HG03354 (cell line): ENCODE results near the gene MAGEB3.

Source experiments
- ATAC-seq: cut with Tn5 transposase; IDR thresholded peaks from one replicate; pipeline ENCODE4 v1.9.1; 2021; ENCODE audit warnings: mild to moderate bottlenecking; ENCODE audit not compliant: unreplicated experiment, poor library complexity, severe bottlenecking

MAGEB3 gene

DNA sequence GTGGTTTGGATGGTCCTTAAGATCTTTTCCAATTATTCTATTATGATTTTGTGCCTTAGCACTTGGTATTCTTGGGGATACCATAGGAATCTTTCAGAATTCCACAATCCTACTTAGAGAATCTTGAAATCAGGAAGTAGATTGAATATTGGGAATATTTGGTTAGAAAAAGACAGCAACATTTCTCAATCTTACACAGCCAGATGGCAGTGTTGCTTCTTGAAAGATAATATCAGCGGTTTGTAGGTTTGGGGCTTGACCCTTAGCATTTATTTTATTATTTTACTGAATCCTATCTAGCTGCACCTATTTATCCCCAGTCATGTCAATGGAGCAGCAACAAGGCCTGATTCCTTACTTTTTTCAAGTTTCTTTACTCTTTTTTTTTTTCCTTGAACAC is 45.0 kb downstream of the MAGEB3 start:
- ATAC-seq, result no peak

DNA sequence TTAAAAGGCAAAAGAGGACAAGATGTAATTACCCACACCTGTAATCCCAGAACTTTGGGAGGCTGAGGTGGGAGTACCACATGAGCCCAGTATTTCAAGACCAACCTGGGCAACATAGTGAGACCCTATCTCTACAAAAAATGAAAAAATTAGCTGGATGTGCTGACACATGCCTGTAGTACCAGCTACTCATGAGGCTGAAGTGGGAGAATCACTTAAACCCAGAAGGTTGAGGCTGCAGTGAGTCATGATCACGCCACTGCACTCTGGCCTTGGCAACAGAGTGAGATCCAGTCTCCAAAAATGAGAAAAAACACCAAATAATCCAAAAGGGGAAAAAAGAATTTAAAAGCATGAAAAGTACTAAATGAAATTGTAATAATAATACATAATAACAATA is 47.9 kb downstream of the MAGEB3 start:
- no peak for ATAC-seq

DNA sequence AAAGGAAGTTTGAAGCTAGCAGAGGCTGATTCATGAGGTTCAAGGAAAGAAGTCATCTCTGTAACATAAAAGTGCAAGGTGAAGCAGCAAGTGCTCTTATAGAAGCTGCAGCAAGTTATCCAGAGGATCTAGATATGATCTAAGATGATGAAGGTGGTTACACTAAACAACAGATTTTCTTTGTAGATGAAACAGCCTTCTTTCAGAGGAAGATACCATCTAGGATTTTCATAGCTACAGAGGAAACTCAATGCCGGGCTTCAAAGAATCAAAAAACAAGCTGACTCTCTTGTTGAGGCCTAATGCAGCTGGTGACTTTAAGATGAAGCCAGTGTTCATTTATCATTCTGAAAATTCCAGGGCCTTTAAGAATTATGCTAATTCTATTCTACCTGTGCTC is 50.0 kb downstream of the MAGEB3 start:
- ATAC-seq, result no peak

GRCh38 chrX:30282527-30282926 is 52.1 kb downstream of the MAGEB3 start:
- no peak for ATAC-seq

GRCh38 chrX:30283456-30284200 is 53.2 kb downstream of the MAGEB3 start:
- peak; percentile 64 for ATAC-seq
